Esophagus muscularis mucosa (tissue), 3 donors: ENCODE results near the gene PBX4.

Source experiments
- CTCF ChIP-seq, 3 experiments: fragments of 200-600 bp in 2 of 3; fragments of 450-650 bp in 1 of 3; sonication (generic) in 2 of 3; IDR thresholded peaks; one replicate each; pipeline ENCODE4 v1.5.1; 2017 to 2019; ENCODE audit warnings: antibody characterized with exemption in 3 of 3, mild to moderate bottlenecking in 2 of 3, moderate library complexity in 1 of 3
- POLR2AphosphoS5 ChIP-seq, 2 donors: sonication (generic); formaldehyde crosslinking; IDR thresholded peaks; one replicate each; pipeline ENCODE4 v1.6.1; 2017; ENCODE audit warnings: antibody characterized with exemption in 2 of 2

GRCh38 chr19:19546751-19547162 is 71.7 kb downstream of the PBX4 start:
- TF ChIP-seq POLR2AphosphoS5 (IDR thresholded peaks at IDR 0.05) (no peak), CTCF (IDR thresholded peaks at IDR 0.05) (no peak)
